OCI-LY7 (cell line): Measurements from ENCODE around the gene FHIT.

Experiments
- EZH2phosphoT487 ChIP-seq: fragments of 200-600 bp; sonication (generic); IDR thresholded peaks from 2 replicates; pipeline ENCODE4 v1.6.1; 2018; ENCODE audit warnings: low read depth, borderline replicate concordance, mild to moderate bottlenecking, mixed run types, antibody characterized with exemption, low read length, moderate library complexity, mixed read lengths
- TF ChIP-seq, protein P1 (sequence below): fragments of 200-600 bp; sonication (generic); conservative IDR thresholded peaks from 2 replicates; pipeline ENCODE4 v1.5.1; 2014; ENCODE audit warnings: mild to moderate bottlenecking, antibody characterized with exemption, low read length, moderate library complexity, mixed read lengths

GRCh38 chr3:60772584-60772983 lies 478.7 kb downstream of the FHIT start:
- TF ChIP-seq, protein P1, sequence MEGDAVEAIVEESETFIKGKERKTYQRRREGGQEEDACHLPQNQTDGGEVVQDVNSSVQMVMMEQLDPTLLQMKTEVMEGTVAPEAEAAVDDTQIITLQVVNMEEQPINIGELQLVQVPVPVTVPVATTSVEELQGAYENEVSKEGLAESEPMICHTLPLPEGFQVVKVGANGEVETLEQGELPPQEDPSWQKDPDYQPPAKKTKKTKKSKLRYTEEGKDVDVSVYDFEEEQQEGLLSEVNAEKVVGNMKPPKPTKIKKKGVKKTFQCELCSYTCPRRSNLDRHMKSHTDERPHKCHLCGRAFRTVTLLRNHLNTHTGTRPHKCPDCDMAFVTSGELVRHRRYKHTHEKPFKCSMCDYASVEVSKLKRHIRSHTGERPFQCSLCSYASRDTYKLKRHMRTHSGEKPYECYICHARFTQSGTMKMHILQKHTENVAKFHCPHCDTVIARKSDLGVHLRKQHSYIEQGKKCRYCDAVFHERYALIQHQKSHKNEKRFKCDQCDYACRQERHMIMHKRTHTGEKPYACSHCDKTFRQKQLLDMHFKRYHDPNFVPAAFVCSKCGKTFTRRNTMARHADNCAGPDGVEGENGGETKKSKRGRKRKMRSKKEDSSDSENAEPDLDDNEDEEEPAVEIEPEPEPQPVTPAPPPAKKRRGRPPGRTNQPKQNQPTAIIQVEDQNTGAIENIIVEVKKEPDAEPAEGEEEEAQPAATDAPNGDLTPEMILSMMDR, result no peak
- TF ChIP-seq EZH2phosphoT487, result no peak
